Measurements from ENCODE around the gene ERBB4.

DNA sequence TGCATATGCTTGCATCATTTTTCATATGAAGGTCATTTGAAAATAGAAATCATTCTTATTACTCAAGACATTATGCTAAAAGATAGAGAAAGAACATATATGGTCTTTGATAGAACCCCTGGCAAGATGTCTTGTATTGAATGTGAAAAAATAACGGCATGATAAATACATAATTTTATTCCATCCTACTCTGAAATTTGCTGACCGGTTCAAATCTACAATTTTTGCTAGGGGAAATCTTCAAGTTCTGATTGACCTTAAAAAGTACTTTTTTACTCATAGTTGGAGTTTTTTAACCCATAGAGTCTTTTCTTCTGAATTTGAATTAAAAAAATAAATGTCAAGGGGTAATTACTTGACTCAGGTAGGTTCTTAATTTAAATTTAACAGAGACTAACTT is 920.8 kb downstream of the ERBB4 start:
- TF ChIP-seq CTCF (IDR thresholded peaks at IDR 0.05) (no peak), POLR2A (IDR thresholded peaks at IDR 0.05) (no peak)

Data from lower leg skin (tissue), 3 donors.